ENCODE measurements around the gene CHST8.

The CHST8 gene

DNA sequence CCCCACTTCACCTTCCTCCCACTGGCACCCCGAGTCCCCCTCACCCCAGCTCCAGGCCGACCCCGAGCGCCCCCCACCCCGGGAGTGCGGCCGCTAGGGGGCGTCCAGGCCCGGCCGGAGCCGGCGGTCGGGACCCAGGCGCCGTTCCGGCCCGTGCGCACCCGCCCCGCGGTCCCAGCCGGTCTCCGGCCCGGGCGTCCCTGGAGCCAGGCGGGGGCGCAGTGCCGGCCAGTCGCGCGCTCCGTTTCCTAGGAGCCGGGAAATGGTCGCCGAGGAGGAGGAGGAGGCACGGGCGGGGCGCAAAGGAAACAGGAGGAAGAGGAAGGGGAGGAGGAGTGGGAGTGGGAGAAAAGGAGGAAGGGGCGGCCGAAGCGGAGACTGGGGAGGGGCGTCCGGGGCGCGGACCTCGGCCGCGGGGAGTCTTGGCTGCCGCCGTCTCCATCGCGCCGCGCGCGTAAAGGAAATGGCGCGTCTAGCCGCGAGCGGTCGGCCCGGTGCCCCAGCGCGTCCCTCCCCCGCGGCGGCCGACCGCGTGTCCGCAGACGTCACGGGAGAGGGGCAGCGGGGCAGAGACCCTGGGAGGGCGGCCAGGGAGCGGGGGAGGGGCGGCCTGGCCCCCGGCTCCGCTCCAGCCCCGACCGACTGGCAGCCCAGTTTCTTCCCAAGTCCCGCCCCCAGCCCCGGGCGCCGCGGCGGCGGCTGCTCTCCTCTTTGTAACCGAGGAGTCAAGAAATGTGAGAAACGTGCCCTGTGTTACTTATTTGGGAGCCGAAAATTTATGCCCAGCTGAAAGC, 173.8 kb downstream of the CHST8 start:
- DNase-seq (ENCODE audit: low read depth), result no peak

DNA sequence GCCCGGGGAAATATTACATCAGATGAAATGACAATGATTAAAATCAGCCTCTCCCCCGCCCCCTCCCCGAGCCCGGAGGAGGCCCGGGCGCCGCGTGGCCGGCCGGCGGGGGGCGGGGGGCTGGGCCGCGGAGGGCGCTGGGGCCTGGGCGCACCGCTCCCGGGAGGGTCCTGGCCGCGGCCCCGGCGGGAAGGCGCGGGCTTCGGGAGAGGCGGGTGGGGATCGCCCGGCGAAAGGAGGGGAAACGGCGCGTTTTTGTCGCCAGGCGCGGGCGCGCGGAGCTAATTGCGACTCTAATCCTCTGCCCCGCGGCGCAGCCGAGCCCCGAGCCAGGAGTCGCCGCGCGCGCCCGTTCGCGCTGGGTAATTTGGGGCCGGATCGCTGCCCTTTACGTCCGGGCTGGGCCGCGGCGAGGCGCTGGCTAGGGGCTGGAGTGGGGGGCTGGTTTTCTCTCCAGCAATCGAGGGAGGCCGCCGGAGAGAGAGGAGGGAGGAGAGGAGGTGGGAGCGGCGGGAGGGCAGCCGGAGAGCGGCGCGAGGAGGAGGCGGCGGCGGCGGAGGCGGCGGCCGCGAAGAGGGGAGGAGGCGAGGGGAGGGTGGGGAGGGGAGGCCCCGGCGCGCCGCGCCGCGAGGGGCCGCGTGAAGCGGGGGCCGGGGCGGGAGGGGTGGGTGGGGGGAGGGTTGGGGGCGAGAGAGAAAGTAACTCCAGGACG, 174.6 kb downstream of the CHST8 start, which contains the start of gene KCTD15:
Gene KCTD15 (plus strand): TSS at position 707 of the 712 bp plus-strand sequence. CDS start 3,585 bp downstream, outside the sequence.
- no peak for DNase-seq (ENCODE audit: low read depth)

DNA sequence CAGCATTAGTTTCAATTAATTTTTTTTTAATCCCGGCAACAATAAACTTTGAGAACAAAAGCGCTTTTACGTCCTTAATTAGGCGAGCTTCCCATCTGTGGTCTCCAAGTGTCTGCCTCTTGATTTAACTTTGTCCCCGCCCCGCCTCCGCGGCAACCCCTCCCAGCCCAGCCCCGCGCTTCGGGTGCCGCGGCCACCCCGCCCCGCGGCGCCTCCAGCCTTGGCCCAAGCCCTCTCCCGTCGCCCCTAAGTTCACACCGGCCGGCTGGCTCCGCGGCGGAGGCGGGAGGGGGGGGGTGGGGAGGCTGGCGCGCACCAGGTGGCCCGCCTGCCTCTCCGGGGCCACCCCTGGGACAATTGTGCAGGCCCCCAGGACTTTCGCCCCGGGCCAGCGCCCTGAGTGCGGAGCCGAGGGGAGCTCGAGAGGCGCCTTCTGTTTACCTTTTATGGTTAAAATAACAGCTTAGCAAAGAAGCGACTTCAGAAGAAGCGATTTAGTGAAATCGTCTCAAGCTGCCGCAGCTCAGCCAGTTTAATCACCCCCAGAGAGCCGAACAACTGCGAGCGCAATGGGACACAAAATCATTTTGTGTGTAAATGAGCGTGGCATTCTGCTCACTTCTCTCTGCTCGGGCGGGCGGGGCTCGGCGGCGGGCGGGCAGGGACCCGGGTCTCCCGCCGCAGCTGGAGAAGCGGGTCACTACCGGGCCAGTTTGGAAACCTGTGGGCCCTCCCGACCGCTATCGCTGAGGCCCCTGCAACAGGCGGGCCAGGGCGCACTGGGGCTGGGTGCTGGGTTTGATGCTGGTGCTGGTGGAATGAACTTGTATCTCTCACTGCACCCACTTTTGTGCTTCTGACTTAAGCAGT, 176.3 kb downstream of the CHST8 start:
- no peak for DNase-seq (ENCODE audit: low read depth)

DNA sequence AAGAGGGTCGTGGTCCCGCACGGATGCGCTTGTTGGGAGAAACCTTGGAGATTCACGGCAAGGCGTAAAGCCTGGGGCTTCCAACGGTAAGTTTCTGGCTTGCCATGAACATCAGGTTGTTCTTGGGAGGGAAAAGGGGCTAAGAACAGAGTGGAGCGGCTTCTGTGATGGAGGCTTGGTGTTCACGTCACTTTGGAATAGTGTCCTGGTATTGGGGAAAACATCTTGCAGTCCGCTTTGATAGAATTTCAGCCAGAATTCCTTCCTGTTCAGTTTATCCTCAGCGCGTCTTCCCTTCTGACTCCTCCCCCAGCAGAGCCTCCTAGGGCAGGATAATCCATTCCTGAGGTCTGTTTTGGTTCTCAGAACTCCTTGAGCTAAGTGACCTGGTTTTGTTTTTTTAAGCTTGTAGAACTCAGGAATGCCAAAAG, 176.9 kb downstream of the CHST8 start:
- no peak for DNase-seq (ENCODE audit: low read depth)

DNA sequence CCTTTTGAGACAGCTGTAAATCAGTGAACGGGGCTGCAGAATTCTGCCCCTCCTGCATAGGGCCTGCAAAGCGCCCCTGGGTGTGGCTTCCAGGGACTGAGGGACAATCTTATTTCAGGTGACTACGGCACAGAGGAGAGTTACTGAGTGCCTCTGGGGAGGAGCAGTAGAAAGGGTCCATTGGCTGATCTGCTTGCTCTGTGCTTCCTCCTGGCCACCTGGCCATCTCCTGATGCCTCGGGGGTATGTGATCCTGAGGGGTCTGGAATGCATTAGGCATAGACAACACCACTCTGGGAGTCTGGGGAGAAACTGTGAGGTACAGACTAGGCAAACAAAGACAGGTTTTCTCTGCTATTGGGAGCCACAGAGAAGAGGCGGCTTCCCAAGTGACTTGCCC, 177.7 kb downstream of the CHST8 start:
- no peak for DNase-seq (ENCODE audit: low read depth)

DNA sequence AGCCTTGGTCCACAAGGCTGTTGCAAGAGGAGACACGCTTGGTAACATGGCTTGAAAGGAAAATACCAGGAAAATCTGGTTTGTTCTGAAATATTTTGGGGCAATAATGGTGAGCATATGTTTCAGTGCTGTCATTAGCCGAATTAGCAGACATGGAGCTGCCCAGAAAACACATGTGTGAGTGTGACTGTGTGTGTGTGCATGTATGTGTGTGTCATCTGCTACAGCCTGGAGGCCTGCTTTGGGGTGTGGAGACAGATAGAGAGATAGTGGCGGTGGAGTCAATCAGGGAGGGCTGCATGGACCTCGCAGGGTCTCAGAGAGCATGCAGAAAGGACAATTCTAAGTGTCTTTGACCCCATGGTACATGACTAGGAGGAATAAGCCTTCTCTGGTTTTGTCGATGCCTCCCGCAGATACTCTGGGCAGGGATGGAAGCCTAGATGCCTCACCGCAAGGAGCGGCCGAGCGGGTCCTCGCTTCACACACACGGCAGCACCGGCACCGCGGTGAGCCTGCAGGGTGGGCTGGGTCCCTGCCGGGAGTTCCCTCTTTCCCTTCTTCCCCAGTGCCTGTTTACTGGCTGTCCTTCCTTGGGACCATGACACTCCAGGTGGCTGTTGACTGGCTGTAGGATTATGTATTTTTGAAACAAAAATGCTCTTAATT, 178.4 kb downstream of the CHST8 start:
- no peak for DNase-seq (ENCODE audit: low read depth)

DNA sequence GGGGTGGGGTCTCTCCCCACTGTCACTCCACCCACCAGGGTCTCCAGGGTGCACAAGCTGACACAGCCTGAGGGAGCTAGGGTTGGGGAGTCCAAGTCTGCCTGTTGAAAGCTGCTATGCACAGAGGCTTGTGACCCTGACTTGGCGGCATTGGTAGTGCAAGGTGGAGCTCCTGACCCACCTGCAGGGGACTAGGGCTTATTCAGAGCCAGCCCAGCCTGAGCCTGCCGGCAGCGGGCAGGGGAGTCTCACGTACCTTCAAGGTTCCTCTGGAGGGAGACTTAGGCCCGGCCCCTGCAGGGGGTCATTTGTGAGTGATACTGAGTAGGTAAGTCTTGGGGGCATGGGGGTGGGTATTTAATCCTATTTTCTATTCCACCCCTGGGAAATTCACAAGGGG, 179.7 kb downstream of the CHST8 start:
- DNase-seq (ENCODE audit: low read depth), result no peak

DNA sequence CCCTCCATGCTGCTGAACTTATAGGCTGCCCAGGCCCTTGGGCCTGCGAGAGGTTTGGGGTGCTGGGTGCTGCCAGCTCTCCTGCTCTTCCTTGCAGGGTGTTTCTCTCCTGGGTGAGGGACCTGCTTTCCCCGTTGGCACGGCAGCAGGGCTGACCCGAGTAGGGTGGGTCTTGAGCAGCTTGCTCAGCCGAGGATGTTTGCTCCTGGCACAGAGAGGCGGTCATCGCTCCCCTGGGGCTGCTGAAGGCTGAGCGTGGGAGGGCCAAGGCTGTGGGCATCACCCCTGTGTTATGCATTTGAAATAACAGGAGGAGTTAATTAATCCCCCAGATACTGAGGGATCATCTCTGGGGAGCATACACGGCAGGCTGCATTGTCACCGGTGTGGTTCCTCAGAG, 180.2 kb downstream of the CHST8 start:
- DNase-seq (ENCODE audit: low read depth), result no peak

DNA sequence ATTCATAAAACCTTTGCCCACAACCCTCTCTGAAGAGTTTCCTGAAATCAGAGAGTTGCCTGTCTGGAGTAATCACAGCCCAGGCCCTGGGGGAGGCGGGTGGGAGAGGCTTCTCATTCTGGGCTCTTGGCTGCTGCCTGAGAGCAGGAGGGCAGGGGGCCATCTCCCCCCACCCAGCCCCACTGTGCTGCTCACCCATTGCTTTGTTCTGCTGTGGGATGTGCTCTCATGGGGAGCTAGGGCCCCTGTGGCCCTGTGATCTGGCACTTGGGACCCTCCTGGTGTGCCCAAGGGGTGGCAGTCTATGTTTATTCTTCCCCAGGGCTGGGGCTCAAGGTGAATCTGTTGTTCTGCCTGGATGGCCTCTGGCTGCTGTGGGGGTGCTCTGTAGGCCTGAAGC, 181.0 kb downstream of the CHST8 start:
- DNase-seq (ENCODE audit: low read depth), result no peak

DNA sequence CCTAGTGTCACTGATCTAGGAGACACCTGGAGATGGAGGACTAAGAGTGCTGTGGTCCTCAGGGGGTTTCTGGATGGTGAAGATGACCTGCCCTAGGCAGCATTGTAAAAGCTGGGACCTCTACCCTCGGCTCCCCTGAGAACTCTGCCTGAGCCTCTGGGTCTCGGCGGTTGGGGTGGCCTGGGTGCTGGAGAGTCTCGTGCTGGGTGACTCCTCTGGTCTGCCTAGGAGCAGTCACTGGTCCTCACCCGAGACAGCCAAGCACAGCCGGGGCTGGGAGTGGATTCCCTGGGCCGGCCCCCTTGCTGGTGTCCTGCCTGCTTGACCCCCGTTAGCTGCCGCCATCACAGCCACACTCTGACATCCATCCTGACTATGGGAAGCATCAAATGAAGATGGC, 181.6 kb downstream of the CHST8 start:
- no peak for DNase-seq (ENCODE audit: low read depth)

DNA sequence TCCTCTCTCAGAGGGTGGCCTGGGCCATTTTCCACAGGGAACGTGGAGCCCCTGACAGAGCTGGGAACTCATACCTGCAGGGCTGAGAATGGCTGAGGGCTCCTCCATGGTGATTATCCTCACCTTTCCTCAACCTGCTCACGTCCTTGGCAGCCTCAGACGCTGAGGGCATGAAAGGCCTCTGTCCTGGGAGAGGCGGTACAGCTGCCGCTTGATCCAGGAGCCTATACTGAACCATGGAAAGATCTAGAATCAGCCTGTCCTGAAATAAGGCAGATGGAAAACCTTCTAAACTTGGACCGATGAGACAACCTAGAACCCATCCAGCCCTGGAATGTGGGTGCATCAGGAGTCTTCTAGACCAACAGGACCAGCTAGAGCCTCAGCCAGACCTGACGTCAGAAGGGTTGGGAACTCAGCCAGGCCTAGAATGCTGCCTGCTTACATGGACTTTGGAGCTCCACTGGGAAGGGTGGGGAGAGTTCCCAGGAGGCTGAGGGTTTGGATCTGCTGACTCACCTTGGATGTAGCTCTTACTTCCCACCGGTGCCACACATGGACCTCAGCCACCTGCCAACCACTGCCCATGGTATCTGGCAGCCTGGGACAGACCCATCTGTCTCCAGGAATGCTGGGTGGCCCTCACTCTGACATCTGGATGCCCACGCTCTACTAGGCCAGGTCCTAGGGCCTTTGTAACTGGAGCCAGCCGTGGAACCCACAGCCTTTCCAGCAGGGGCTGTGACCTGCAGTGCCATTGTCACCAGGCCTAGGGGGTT, 182.5 kb downstream of the CHST8 start:
- no peak for DNase-seq (ENCODE audit: low read depth)

DNA sequence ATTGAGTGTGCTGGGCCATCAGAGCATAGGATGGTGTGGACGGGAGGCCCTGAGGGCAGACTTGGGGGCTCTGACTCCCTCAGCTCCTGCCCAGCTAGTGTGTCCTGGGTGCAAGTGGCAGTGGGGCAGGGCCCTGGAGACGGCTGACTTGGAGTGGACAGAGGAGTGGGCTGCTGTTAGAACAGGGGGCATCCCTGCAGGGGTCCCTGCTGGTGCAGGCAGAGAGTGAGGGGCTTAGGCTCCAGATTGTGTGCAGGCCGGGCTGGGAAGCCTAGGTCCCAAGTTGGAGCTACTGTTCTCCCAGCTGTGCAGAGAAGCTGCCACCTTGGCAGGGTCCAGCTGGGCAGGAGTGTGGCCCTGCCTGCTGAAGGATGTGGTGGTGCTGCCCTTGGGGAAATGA, 183.6 kb downstream of the CHST8 start:
- DNase-seq (ENCODE audit: low read depth), result no peak

DNA sequence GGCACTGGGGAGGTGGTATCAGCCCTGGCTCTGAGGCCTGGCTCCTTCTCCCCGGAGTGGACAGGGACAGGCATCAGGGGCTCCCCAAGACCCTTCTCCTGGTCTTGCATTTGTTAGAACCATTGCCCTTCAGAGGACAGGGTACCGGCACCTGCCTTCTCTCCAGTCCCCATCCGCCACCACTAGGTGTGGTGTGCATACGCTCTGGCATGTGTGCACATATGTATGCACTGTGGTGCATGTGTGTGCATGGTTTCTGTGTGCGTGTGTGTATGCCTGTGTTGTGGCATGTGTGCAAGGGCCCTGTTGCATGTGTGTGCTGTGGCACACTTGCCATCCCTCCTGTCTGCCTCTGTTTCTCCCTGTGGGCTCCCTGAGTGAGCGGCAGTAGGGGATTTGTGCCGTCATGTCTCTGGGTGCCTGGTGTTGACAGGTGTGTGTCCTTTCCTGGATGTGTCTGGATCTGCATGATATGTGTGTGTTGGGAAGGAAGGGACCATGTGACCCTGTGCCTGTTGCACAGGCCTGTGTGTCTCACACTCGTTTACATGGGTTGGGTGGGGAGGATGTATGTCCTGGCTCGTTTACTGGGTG, 184.2 kb downstream of the CHST8 start:
- no peak for DNase-seq (ENCODE audit: low read depth)

DNA sequence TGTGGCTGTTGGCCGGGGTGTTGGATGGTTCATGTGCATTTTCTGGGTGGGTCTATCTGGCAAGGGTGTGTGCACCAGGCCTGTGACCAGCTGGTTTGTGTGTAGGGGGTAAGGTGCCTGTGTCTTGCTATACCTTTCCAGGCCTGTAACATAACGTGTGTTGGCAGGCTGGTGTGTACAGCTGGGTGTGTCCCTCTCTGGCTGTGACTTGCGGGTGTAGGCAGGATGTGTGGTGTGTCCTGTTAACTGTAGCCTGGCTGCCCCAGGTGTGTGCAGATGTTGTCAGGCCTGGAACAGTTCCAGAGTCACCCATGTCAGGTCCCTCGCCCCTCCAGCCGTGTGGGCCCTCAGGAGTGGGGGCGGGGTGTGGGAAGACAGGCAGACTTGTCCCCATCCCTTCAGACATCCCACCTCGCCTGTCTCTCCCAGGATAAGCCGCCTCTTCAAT, 184.7 kb downstream of the CHST8 start:
- DNase-seq (ENCODE audit: low read depth), result no peak

DNA sequence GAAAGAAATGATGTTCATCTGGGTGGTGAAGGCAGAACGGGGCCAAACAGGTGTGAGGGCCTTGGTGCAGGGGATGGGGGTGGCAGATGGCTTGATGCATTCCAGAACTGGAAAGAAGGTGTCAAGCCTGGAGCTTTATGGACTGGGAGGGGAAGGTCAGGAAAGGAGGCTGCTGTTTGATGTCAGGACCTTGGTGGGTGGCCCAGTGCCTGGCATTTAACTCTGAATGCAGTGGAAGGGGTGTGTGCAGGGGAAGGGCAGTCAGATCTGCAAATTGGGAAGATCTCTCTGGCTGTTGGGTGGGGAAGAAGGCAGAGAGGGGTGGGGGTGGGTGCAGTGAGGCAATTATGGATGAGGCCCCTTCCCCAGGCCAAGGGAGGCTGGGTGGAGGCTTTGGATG, 186.6 kb downstream of the CHST8 start:
- DNase-seq (ENCODE audit: low read depth), result no peak

DNA sequence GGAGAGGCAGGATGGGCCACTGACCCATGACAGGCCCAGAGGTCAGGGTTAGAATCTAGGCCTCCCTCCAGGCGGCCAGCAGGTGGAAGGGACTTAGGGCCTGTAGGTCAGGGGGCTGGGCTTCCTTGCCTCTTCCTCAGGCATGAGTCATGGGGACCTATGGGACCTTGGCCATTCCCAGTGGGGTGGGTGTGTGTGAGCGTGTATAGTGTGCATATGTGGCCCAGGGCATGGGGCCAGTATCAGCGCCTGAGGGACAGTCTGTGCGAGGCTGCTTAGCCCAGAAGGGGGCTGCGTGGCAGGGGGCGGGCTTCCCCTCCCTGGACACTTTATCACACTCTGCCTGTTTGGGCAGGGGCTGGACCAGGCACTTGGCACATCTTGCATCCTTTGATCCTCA, 188.2 kb downstream of the CHST8 start:
- DNase-seq (ENCODE audit: low read depth), result no peak

DNA sequence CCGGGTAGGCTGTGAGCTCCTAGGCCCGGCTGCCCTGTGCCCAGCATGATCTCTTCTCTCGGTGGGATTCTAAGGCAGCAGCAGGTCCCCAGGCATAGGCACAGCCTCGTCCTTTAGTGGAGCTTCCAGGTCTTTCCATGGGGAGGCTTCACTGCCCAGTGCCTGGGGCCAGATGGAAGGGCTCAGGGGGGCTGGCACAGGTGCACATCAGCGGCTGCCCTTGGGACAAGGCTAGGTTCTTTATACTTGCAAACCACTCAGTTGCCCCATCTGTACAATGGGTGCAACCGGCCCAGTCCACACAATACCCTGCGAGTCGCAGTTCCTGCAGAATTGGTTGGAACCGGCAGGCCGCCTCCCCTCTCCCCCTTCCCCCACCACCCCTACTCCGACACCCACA, 189.1 kb downstream of the CHST8 start:
- no peak for DNase-seq (ENCODE audit: low read depth)

DNA sequence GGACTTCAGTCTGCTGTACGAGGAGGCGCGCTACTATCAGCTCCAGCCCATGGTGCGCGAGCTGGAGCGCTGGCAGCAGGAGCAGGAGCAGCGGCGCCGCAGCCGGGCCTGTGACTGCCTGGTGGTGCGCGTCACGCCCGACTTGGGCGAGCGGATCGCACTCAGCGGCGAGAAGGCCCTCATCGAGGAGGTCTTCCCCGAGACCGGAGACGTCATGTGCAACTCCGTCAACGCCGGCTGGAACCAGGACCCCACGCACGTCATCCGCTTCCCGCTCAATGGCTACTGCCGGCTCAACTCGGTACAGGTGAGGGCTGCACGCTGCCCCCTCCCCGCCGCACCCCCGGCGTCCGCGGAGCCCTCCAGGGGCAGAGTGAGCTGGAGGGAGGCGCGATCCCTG, 189.5 kb downstream of the CHST8 start:
- no peak for DNase-seq (ENCODE audit: low read depth)

DNA sequence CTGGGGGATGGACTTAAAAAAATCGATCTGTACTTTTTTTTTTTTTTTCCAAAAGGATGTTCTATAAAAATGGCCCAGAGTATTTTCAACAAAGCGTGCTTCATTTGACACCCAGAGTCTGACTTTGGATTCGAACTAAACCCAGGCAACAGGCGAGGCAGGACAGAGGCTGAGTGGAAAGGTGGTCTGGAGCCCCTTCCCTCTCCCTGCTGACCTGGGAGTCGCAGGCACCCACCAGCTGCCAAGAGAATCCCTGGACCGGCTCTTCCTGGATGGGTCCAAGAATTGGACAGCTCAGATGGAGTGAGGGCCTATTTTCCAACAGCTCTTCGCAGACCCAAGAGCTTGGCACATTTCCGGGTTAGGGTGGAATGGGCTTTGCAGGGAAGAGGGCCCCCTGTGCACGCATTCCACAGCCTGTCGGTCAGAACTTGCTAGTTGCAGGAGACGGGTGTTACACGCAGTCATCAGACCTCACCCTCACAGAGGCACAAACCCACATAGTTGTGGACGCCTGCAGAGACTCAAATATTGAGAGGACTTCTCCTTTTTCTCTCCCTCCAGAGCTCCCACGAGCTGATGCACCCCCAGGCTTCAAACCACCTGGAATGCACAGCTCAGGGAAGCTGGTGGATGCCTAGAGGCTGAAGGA, 190.1 kb downstream of the CHST8 start:
- DNase-seq (ENCODE audit: low read depth), result no peak

Measured in activated T-helper 1 cell treated with Interleukin-2 at 50 U/mL for 16 hours (primary cell).